ENCODE results near the gene GUCA2A. TPM values are rescaled to one million over a fixed set of nuclear protein-coding genes. Genes with fewer than 3 reads are reported as not detected.

GUCA2A gene
- total RNA-seq, 4 donors from 2014 or later: not detected

GRCh38 chr1:42206164-42206563 lies 41.6 kb upstream of the GUCA2A start:
- DNase-seq (ENCODE audit: low spot score in 2 of 2): no peak
- H3K4me3 ChIP-seq: no peak overlapping the region
- H3K27me3 ChIP-seq: no peaks in the 10 kb centered on the region
- 87 to 90% methylated on average over 3 of the region's 3 CpGs for WGBS, 2 donors
- H3K27ac ChIP-seq: no peak overlapping the region
- peaks cover 0 to 36% (median 0%) of the 10 kb centered on the region in 3 donors for H3K36me3 ChIP-seq
- H3K9me3 ChIP-seq: peaks cover 0 to 11% (median 0%) of the 10 kb centered on the region in 4 donors
- TF ChIP-seq POLR2A (IDR thresholded peaks at IDR 0.05) (no peak), EP300 (IDR thresholded peaks at IDR 0.05) (no peak), CTCF (IDR thresholded peaks at IDR 0.05) (no peak)
- H3K4me1 ChIP-seq: peaks cover 0 to 15% (median 0%) of the 10 kb centered on the region in 4 donors

- no peaks in the 10 kb centered on the region for H3K4me1 ChIP-seq
- H3K9me3 ChIP-seq: peaks cover 0 to 11% (median 0%) of the 10 kb centered on the region in 4 donors
- H3K4me3 ChIP-seq: no peak overlapping the region
- no peaks in the 10 kb centered on the region for H3K27me3 ChIP-seq
- no peak for TF ChIP-seq CTCF (IDR thresholded peaks at IDR 0.05)
- TF ChIP-seq EP300 (IDR thresholded peaks at IDR 0.05): no peak
- TF ChIP-seq POLR2A (IDR thresholded peaks at IDR 0.05): no peak
- H3K36me3 ChIP-seq: peaks cover 0 to 47% (median 0%) of the 10 kb centered on the region in 3 donors
- DNase-seq (ENCODE audit: low spot score in 2 of 2): no peak
- H3K27ac ChIP-seq: no peak overlapping the region
Measured at GRCh38 chr1:42201986-42202385, 37.4 kb upstream of the GUCA2A start.

- TF ChIP-seq POLR2A (IDR thresholded peaks at IDR 0.05) (no peak), CTCF (IDR thresholded peaks at IDR 0.05) (no peak)
- WGBS, 2 donors: 82 to 88% methylated on average over 5 of the region's 5 CpGs
- H3K36me3 ChIP-seq: peaks cover 0 to 75% (median 0%) of the 10 kb centered on the region in 3 donors
- no peaks in the 10 kb centered on the region for H3K27me3 ChIP-seq
- H3K4me3 ChIP-seq: no peak overlapping the region
- H3K27ac ChIP-seq: no peak overlapping the region
- no peak for DNase-seq (ENCODE audit: low spot score in 2 of 2)
- H3K4me1 ChIP-seq: no peaks in the 10 kb centered on the region
- H3K9me3 ChIP-seq: peaks cover 0 to 11% (median 0%) of the 10 kb centered on the region in 4 donors
Measured at GRCh38 chr1:42198251-42198650, 33.7 kb upstream of the GUCA2A start.

DNA sequence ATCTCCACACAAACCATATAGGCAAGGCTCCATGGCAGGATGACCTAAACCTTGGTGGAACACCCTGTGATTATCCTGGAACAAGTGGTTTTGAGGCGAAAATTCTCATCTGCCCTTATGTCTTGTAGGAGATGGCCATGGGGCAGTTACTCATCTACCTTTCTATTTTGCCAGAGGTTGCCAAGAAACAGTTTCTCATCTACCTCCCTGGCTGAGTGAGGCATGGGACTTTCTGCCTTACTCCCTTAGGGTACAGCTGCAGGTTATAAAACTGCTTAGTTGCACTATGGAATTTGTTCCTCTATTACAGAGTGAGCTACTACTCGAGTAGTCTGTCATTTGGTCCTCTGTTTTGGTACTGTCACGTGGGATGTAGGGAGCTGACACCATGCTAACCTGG lies 31.3 kb upstream of the GUCA2A start:
- Histone ChIP-seq H3K36me3 (peaks cover 0 to 63% (median 0%) of the 10 kb centered on the region in 3 donors), H3K4me3 (no peak overlapping the region), H3K27ac (no peak overlapping the region), H3K4me1 (no peaks in the 10 kb centered on the region), H3K9me3 (no peaks in the 10 kb centered on the region), H3K27me3 (no peaks in the 10 kb centered on the region)
- TF ChIP-seq CTCF (IDR thresholded peaks at IDR 0.05) (no peak), EP300 (IDR thresholded peaks at IDR 0.05) (no peak), POLR2A (IDR thresholded peaks at IDR 0.05) (no peak)
- whole genome bisulfite sequencing, 2 donors: 92 to 95% methylated on average over 3 of the region's 3 CpGs
- DNase-seq (ENCODE audit: low spot score in 2 of 2): no peak

DNA sequence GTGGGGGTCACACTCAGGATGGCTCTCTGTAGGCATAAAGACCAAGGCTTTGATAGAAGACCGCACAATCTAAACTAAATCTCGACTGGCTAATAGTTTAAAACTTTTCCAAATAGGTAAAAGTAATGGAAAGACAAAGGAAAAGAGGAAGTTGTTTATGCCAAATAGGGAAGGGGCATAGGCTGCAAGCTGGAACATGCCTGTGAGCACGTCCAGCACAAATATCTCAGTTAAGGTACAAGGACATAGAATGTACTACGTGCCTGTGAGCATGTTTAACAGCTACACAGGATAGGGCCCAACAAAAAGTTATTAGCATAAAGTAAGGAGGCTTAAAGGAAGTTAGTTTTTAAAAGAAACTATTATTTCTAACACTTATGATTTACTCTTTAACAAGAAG lies 27.6 kb upstream of the GUCA2A start:
- Histone ChIP-seq H3K27ac (no peak overlapping the region), H3K9me3 (no peaks in the 10 kb centered on the region), H3K4me3 (no peak overlapping the region), H3K4me1 (no peaks in the 10 kb centered on the region), H3K36me3 (peaks cover 0 to 72% (median under 1%) of the 10 kb centered on the region in 3 donors), H3K27me3 (no peaks in the 10 kb centered on the region)
- TF ChIP-seq EP300 (IDR thresholded peaks at IDR 0.05) (no peak), CTCF (IDR thresholded peaks at IDR 0.05) (no peak), POLR2A (IDR thresholded peaks at IDR 0.05) (no peak)
- DNase-seq (ENCODE audit: low spot score in 2 of 2): no peak
- WGBS, 2 donors: 84 to 88% methylated on average over 4 of the region's 4 CpGs
